ENCODE results near the gene DAB2.

DNA sequence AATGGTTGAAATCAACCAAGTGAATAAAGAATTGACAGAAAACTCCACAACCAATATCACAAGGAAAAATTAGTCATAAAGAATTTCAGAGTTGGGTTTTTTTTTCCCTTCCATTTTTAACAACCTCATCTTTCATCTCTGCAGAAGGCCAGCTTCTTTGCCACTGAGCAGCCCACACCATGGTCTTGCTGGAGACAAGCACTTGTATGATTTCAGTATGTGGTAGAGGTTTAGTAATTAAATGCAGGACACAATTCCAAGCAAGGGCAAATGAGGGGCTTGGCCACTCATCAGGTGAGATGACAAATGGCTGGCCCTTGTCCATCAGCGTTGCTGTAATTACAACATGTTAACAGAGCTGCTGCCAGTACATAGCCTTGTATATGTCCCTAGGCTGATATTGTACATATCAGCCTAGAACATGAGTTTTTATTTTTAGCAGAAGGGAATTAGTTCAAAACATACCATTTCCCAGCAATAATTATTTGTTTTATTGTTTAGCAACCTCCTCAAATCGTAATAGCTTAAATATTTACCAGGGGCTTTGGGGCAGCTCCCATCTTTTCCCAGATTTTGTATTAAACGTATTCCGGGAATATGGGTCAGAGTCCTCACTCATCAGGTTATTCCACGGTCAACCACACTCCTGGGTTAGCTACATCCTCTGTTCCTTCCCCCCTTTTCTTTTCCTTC is 55.5 kb downstream of the DAB2 start:
- TF ChIP-seq, protein P1, sequence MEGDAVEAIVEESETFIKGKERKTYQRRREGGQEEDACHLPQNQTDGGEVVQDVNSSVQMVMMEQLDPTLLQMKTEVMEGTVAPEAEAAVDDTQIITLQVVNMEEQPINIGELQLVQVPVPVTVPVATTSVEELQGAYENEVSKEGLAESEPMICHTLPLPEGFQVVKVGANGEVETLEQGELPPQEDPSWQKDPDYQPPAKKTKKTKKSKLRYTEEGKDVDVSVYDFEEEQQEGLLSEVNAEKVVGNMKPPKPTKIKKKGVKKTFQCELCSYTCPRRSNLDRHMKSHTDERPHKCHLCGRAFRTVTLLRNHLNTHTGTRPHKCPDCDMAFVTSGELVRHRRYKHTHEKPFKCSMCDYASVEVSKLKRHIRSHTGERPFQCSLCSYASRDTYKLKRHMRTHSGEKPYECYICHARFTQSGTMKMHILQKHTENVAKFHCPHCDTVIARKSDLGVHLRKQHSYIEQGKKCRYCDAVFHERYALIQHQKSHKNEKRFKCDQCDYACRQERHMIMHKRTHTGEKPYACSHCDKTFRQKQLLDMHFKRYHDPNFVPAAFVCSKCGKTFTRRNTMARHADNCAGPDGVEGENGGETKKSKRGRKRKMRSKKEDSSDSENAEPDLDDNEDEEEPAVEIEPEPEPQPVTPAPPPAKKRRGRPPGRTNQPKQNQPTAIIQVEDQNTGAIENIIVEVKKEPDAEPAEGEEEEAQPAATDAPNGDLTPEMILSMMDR (IDR thresholded peaks at IDR 0.05), result no peak
- no peak for TF ChIP-seq POLR2A (IDR thresholded peaks at IDR 0.05)

Data from lower leg skin (tissue), 3 donors.